ENCODE measurements around the gene ZMPSTE24.

DNA sequence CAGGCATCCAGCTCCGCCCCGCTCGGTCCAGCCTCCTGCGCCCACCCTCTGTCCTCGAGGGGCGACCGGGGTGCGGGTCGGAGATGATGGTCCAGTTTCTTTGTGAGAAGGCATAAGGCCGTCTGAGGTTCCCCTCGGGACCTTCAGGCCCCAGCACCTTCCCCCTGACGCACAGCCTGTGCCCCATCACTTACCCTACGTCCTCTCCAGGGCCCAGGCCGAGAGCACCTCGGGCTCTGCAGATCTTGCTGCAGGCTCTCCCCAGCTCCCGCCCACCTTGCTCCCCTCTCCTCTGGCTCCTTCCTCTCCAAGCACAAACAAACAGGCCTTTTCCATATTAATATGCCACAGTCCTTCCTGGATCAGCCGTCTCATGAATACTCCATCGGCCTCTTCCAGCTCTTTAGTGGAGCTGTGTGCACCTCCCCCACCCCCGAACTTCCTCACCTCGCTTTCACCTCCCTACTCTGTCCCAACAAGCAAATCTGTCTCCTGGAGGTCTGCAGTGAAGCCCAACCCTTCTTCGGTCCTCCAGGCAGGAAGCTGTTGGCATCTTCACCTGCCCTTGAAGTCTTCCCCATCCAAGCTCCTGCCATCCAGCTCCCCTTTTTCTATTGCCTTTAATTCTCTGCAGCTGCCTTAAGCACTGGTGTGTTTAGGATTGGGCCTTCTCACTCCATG is 59.5 kb downstream of the ZMPSTE24 start:
- TF ChIP-seq POLR2A (IDR thresholded peaks at IDR 0.05; ENCODE audit: low read length): no peak
- TF ChIP-seq CTCF (IDR thresholded peaks at IDR 0.05): no peak
- TF ChIP-seq, protein P1, sequence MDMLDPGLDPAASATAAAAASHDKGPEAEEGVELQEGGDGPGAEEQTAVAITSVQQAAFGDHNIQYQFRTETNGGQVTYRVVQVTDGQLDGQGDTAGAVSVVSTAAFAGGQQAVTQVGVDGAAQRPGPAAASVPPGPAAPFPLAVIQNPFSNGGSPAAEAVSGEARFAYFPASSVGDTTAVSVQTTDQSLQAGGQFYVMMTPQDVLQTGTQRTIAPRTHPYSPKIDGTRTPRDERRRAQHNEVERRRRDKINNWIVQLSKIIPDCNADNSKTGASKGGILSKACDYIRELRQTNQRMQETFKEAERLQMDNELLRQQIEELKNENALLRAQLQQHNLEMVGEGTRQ (IDR thresholded peaks at IDR 0.05): no peak
- TF ChIP-seq EP300 (IDR thresholded peaks at IDR 0.05): no peak
- TF ChIP-seq, protein P2, sequence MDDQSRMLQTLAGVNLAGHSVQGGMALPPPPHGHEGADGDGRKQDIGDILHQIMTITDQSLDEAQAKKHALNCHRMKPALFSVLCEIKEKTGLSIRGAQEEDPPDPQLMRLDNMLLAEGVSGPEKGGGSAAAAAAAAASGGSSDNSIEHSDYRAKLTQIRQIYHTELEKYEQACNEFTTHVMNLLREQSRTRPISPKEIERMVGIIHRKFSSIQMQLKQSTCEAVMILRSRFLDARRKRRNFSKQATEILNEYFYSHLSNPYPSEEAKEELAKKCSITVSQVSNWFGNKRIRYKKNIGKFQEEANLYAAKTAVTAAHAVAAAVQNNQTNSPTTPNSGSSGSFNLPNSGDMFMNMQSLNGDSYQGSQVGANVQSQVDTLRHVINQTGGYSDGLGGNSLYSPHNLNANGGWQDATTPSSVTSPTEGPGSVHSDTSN (IDR thresholded peaks at IDR 0.05): no peak
- TF ChIP-seq BHLHE40 (IDR thresholded peaks at IDR 0.05; ENCODE audit: low read depth, low read length): no peak

Data from A549 (cell line).